ENCODE results near the gene PIBF1. TPM values are rescaled to one million over a fixed set of nuclear protein-coding genes. Genes with fewer than 3 reads are reported as not detected.
A peak's percentile ranks its signal among the peaks of the same experiment; 100 is the strongest.
"Not testable (repeated sequence)": the region's sequence is repeated elsewhere in the genome, so short reads cannot be mapped to it uniquely, and the experiment has no call there.

Gene PIBF1
- polyA plus RNA-seq, 10 donors: 20.5 to 29.9 (median 25.0) TPM

DNA sequence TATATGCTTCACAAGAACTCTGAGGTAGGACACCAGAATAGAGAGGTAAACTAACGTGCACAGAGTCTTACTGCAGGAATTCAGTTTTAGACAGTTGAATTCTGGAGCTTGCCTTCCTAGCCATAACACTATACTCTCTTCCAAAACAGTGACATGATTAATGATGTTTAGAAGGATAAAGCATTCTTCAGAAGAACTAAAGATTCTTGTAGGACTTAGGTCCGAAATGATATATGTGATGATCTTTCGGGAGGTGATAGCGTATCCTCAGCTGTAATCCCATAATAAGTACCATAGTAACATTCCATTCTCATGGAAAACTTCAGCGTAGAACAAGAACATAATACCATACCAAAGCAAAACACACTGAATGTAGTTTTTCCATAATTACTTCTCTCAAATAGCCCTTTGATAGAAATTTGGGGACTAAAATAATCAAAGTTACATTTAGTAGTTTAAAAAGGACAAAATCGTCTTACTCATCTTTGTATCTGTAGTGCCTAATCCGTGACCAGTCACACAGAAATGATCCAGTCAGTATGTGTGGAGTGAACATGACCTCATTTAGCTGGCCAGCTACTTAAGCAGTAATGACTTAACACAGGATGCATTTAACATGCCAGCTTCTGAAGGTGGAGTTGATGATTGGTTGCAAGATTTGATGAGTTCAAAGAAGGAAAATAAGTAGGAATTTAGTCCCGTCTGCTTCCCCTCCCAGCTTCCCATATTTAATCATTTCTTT lies 38.4 kb downstream of the PIBF1 start:
- peak in 1 of 3 donors; percentile 9 for DNase-seq

DNA sequence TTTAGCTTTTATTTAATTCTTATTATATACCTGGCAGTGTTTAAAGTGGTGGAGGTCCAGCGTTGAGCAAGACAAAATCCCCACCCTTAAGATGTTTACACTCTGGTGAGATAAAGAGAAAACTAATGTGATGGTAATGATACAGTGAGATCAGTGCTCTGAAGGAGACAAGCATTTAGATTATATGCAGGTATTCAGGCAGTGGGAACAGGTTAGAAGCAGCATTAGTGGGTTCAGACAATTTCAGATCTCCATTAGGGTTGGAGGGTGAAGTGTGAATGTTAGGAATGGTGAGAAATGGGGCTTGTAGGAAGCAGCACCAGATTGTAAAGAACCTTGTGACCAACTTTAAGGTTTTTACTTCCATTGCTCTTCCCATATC lies 39.0 kb downstream of the PIBF1 start:
- no peak for DNase-seq

DNA sequence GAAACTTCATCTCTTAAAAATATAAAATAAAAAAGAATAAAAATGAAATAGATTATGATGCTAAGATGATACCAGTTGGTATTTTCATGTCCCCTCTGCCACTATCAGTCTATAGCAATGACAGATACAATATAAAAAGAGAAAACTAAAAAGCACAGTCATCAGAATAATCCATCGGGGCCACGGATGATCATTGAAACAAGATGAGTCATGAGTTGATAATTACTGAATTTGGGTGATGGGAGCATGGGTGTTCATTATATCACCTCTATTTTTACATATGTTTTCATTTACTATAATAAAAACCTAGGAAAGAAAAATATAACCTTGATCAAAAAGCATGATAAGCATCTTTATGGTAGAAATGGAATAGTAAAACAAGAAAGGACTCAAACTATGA lies 41.1 kb downstream of the PIBF1 start:
- no peak for DNase-seq

DNA sequence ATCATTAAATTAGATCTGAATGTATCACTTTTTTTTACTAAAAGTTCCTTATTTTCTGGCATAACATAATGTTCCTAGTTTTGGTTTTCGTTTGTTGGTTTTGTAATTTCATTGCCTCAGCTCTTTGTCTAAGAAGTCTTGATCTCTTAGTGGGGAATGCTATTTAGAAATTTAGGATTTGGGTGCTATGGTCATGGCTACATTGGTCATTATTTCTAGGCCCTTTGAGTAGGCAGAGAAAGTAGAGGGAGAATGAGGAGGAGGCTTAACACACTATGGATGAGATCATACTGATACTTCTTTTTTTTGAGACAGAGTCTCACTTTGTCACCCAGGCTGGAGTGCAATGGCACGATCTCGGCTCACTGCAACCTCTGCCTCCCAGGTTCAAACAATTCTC lies 41.8 kb downstream of the PIBF1 start:
- DNase-seq: no peak

DNA sequence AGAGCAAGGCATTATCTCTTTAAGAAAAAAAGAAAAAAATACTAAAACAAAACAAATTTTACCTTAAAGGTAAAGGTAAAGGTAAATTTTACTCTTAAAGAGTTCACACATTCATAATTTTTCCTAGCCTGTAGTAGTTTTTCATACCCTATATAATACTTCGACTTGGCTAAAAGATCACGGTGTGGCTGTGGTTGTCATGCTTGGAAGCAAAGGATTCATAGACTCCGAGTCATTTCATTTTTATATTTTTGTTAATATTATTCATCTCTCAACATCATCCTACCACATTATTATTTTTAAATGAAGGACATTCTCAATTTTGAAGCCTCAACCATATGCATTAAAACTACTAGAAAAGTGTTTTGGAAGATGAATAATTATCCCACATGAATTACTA lies 52.7 kb downstream of the PIBF1 start:
- DNase-seq: no peak

DNA sequence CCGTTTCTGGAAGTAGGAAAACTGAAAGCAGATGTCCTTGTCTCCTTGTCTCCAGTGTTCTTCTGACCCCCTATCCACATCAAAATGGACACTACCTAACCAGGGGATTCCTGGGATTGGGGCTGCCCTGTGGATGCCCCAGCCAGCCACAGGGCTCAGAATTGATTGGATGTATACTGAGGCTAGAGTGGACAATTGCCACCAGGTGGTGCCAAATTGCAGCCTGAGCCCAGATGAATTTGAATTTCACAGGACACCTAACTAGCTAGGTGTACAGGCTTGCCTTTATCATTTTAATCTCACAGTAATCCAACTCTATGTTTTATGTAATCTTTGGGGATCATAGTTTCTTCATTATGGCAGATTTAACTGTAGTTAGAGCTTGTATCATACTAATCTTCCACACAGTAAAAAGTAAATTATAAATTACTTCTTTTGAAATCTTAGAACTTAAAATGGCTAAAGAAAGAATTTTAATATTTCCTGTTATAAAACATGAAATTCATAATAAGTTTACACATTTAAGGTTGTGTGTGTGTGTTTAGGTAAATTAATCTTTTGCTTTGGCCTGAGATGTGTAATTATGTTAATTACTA lies 58.0 kb downstream of the PIBF1 start:
- peak; percentile 20 to 33 (median 28) for DNase-seq

DNA sequence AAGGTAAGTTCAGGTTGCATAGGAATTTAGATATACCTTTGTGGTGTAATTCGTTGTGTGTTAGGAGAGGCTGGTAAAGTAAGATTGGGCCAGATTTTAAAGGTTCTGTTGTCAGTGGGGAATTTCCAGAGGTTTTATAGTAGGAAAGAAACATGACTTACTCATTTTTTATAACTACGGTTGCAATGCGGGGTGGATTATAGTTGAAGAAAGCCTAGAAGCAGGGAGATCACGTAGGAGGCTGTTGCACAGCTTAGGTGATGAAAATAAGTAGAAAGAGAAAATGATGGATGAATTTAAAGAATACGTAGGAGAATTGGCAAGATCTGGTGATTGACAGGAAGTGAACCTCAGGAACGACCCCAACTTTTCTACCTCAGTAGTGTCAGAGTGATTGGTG lies 61.1 kb downstream of the PIBF1 start:
- DNase-seq: no peak

DNA sequence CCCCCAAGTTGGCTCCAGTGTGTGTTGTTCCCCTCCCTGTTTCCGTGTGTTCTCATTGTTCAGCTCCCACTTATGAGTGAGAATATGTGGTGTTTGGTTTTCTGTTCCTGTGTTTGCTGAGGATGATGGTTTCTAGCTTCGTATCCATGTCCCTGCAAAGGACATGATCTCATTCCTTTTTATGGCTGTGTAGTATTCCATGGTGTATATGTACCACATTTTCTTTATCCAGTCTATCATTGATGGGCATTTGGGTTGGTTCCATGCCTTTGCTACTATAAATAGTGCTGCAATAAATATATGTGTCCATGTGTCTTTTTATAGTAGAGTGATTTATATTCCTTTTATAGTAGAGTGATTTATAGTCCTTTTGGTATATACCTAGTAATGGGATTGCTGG lies 63.2 kb downstream of the PIBF1 start:
- not testable (repeated sequence) for DNase-seq

DNA sequence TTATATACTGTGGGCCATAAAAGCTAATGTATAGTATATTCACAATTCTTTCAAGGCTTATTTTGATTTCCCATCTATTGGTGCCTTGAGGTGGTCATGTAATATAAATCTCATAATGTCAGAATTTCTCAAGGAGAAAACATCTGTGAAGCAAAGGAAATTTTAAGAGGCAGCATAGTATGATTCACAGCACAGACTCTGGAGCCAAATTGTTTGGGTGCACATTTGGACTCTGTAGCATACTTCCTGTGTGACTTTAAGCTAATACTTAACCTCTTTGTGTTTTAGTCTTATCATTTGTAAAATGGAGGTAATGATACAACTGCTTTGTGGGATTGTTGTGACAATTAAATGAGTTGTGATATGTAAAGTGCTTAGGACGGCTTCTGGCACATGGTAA lies 67.6 kb downstream of the PIBF1 start:
- DNase-seq: no peak

DNA sequence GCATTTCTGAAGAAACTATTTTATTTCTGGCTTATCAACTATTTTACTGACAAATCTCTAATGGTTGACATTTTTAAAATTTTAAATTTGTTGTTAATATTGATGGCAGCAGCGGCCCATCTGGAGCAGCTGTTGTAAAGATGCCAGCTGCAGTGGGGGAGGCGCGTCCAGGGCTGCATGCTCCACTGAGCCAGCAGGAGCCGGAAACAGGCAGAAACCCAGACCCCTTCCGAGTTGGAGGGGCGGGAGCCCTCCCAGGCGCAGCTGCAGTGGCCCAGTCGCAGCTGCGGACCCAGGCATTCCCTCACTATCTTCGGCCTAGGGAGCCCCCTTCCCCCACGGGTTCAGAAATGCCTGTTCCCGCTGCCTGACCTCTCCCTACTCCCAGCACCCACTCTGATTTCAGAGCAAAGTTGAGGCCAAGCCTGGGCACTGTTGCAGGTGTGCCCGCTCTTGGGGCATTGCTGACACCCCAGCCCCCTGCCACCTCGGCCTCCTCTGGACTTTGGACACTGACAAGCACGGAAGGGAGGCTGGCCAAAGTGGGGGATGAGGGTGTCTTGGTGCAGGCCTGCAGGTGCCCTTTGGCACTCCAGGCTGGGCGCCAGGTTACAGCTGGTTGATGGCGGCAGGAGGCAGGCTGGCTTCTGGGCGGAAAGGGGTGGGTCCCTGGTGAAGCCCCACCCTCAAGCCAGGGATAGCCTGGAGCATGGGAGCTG lies 69.2 kb downstream of the PIBF1 start:
- peak in 1 of 3 donors; percentile 17 for DNase-seq

DNA sequence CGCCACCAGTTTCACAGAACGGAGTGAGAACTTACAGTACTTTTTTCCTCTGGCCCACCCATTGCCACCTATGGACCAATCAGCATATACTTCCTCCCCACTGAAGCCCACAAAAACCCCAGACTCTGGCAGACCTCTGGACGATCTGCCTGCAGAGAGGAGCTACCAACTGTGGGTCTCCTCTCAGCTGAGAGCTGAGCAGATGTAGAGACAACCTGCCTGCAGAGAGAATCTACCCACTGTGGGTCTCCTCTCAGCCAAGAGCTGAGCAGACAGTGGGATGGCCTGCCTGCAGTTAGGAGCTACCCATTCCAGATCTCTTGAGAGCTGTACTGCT lies 69.7 kb downstream of the PIBF1 start:
- no peak for DNase-seq

DNA sequence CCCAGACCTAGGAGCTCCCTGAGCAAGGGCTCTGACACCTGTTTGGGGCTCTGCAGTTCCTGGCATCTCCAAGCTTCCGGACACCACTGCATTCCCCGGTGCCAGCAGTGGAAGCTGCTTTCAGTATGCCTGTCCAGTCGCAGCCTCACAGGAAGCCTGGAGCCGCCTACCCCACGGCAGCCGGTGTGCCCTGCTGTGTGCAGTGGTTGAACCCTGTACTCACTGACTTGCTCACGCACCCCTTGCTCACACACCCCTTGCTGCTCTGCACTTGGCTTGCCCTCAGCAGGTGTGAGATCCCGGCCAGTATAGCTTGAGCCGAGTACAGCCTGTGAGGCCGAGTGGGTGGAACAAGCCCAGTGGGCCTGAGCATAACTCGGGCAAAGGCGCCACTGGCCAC lies 70.3 kb downstream of the PIBF1 start:
- no peak for DNase-seq

DNA sequence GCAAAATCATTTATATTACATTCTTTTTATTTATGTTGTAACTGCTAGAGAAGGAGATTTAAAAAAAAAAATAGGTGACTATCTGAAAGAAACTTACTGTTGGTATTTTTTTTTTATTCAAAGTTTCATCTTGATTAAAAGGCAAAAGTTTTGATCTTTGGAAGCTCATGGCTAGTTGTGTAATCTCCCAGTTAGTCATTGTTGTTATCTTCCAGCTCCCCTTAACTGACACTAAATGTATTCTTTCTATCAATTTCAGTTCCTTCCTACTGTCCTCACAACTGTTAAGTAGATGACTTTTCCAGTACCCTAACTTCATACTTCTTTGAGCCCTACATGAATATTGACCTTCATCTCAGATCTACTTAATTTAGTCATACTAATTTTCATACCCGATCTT lies 71.1 kb downstream of the PIBF1 start:
- DNase-seq: no peak

DNA sequence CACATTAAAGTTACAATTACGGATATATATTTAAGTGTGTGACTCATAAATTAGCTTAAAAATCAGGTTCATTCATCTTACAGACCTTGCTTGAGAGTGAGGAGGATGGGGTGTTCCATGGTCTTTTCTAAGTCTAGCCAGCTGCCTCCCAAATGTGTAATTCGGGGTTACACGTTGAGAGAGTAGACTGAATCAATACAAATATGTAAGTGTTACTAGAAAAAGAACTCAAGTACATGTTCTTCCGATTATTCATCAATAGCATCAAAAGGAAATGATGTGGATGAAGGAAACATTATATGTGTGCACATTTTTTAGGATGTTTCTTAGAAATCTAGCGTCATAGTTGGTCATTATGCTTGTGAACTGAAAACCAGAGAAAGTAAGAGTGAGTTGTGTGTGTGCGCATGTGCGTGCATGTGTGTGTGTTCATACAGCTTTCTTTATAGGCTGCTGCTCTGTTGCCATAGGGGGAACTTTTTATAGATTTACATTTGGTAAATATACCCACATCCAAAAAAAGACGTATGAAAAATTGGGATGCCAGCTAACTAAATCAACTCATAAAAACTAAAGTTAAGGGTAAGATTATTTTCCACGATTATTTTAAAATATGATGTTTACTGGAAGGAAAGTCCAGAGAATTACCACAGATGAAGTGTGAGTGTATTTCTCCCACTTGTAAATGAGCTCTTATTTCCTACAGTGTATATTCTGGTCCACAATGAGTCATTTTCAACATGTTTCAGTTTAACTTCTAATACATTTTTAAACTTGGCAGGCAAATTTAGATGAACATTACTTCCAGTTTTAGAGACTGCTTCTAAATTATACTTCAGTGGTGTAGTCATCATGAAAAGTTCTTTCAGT lies 82.4 kb downstream of the PIBF1 start:
- DNase-seq: peak; percentile 64 to 74 (median 64)

DNA sequence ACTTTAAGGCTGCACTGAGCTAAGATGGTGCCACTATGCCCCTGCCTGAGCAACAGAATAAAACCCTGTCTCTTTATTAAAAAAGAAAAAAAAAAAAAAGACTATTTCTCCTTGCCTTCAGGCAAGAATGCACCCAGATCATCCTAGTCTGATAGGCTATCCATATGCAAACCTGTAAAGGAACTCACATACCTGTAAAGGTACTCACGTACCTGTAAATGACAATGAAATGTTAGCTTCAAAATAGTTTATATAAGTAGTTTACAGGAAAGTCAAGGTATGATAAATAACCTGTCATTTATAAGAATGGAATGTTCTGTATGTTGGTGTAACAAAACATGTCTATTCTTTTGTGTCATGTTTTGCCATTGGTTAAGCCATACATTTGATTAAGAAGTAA lies 86.3 kb downstream of the PIBF1 start:
- DNase-seq: no peak

DNA sequence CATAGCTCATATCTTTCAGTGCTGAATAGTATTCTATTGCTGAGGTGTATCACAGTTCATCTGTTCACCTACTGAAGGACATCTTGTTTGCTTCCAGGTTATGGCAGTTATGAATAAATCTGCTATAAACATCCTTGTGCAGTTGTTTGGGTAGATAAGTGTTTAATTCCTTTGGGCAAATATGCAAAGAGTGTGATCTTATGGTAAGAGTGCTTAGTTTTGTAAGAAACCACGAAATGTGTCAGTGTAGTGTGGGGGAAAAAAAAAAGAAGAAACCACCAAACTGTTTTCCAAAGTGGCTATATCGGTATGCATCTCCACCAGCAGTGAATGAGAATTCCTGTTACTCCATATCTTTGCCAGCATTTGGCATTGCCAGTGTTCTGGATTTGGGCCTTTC lies 93.3 kb downstream of the PIBF1 start:
- DNase-seq: no peak

DNA sequence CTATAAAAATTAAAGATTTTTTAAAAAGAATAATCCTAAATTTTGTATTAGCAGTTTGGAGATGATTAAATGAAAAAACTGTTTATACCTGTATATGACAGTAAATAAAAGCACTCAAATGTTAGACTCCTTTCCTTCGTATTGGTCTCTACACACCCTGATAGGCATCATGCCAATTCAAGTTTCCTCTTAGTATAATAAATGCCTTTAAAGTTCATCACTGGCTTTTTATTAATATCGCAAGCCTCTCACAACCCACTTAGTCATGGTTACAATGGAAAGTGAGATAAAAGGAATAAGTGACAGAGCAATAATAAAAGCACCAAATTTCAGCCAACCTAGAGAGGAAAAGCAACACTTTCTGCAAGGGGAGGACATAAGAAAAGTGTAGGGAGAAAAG lies 102.2 kb downstream of the PIBF1 start:
- no peak for DNase-seq

DNA sequence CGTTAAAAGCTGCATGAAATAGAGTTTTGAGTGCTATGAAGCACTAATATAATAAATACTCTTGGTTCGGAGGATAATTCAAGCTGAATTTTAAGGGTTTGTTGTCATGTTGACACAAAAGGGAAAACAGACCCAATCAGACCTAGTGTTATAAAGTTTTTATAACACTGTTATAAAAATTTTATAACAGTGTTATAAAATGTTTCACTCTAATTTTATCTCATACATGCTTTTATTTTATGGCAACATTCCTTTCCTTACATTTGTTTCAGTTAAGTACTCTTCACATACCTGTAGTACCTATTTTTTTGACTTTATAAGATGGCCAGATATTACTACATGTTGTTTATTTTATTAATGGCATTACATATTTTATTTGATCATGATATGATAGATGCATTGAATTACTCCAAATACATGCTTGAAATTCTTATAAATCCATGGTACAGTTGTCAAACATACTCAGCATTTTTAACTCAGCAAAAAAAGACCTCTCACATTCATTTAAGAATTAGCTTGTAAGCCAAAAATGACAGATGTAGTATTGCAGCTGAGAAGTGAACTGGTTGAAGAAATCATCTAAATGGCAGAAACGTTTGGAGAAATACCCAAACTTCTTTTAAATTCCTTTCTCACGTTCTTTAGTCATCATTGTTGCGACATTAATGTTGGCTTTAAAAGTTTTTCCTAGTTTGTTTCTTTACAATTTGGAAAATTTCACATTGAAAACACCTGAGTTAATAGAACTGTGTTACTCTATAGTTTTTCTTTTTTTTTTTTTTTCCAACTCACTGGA lies 104.5 kb downstream of the PIBF1 start:
- DNase-seq: peak in 1 of 3 donors; percentile 10

DNA sequence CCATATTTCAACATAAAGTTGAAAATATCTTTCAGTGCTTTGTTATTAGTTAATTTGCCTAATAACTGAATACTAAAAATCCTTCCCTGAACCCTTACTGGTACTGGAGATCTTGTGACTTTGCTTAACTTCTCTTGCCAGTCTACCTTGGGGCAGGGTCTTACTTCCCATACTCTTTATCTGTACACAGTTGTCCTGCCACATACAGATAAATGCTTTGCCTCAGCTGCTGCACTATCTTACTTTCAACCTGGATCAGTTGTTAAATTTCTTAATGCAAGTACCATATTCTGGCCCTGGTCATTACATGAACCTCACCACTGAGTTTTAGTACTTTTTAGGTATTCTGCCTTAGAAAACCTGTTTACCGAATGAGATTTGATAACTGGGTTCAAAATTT lies 107.6 kb downstream of the PIBF1 start:
- no peak for DNase-seq

DNA sequence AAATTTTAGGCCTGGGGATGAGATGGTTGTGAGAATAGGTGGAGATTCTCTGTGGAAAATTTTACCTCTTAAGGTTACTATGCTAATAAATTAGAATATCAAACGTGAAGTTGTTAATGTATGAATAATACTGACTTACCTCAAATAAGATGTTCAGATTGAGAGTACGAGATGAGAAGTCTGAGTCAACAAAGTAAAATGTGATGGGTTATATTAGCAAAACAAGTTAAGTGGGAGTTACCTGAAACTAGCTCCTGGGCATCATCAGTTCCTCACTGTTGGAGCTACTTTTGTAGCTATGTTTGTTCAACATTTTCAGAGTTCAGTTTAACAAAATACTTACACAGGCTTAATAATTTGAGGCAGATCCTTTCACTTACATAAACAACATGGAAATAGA lies 108.6 kb downstream of the PIBF1 start:
- no peak for DNase-seq

DNA sequence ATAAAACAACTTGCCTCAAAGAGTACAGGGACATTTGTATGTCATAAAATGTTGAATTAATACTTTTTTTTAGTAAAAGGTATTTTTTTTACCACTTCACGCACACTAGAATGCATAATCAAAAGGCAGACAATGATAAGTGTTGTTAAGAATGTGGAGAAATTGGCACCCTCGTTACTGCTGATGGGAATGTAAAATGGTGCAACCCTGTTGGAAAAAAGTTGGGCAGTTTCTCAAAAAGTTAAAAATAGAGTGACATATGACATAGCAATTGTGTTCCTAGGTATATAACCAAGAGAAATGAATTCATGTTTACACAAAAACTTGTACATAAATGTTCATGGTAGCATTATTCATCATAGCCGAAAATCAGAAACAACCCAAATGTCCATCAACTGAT lies 109.5 kb downstream of the PIBF1 start:
- DNase-seq: no peak

DNA sequence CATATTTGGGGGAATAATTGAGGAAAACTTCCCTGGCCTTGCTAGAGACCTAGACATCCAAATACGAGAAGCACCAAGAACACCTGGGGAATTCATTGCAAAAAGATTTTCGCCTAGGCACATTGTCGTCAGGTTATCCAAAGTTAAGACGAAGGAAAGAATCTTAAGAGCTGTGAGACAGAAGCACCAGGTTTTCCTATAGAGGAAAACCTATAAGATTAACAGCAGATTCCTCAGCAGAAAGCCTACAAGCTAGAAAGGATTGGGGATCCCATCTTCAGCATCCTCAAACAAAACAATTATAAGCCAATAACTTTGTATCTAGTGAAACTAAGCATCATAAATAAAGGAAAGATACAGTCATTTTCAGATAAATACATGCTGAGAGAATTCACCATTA lies 114.9 kb downstream of the PIBF1 start:
- no peak for DNase-seq
